ENCODE measurements around the gene CTH. TPM values are rescaled to one million over a fixed set of nuclear protein-coding genes. Genes with fewer than 3 reads are reported as not detected.

The CTH gene
- total and polyA plus RNA-seq, 2 of the 13 experiments (the other 11 are each of a cell fraction or from before 2014, with no cell fraction given) = 8.7 to 19.7 TPM

GRCh38 chr1:70411360-70411844 is 334 bp downstream of the CTH start (continued):
- TF ChIP-seq ZNF691 (CRISPR knock-in tag; IDR thresholded peaks at IDR 0.05; ENCODE audit: borderline replicate concordance, low read depth) (0 out of 2 replicates have a peak, but pooled peaks have one; percentile 21), ZNF615 (CRISPR knock-in tag; IDR thresholded peaks at IDR 0.05; ENCODE audit: borderline replicate concordance) (no peak), RBAK (CRISPR knock-in tag; IDR thresholded peaks at IDR 0.05) (no peak), MAX (IDR thresholded peaks at IDR 0.05) (0 out of 2 replicates have a peak, but pooled peaks have one; percentile 9), EHMT2 (IDR thresholded peaks at IDR 0.05; ENCODE audit: borderline replicate concordance, low read depth, low read length) (no peak), DMAP1 (CRISPR knock-in tag; IDR thresholded peaks at IDR 0.05) (0 out of 2 replicates have a peak, but pooled peaks have one; percentile 40), UBTF (CRISPR knock-in tag; IDR thresholded peaks at IDR 0.05) (0 out of 2 replicates have a peak, but pooled peaks have one; percentile 37), CTCF (CRISPR knock-in tag; IDR thresholded peaks at IDR 0.05) (0 out of 2 replicates have a peak, but pooled peaks have one; percentile 16), THAP7 (CRISPR knock-in tag; IDR thresholded peaks at IDR 0.05) (0 out of 2 replicates have a peak, but pooled peaks have one; percentile 19)
- TF ChIP-seq, protein P1, sequence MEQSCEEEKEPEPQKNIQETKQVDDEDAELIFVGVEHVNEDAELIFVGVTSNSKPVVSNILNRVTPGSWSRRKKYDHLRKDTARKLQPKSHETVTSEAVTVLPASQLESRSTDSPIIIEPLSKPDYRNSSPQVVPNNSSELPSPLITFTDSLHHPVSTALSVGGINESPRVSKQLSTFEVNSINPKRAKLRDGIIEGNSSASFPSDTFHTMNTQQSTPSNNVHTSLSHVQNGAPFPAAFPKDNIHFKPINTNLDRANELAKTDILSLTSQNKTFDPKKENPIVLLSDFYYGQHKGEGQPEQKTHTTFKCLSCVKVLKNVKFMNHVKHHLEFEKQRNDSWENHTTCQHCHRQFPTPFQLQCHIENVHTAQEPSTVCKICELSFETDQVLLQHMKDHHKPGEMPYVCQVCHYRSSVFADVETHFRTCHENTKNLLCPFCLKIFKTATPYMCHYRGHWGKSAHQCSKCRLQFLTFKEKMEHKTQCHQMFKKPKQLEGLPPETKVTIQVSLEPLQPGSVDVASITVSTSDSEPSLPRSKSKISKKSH (CRISPR knock-in tag; IDR thresholded peaks at IDR 0.05; ENCODE audit: borderline replicate concordance) = peak; percentile 5; the same call in 1 of the 2 replicates
- TF ChIP-seq, protein P2, sequence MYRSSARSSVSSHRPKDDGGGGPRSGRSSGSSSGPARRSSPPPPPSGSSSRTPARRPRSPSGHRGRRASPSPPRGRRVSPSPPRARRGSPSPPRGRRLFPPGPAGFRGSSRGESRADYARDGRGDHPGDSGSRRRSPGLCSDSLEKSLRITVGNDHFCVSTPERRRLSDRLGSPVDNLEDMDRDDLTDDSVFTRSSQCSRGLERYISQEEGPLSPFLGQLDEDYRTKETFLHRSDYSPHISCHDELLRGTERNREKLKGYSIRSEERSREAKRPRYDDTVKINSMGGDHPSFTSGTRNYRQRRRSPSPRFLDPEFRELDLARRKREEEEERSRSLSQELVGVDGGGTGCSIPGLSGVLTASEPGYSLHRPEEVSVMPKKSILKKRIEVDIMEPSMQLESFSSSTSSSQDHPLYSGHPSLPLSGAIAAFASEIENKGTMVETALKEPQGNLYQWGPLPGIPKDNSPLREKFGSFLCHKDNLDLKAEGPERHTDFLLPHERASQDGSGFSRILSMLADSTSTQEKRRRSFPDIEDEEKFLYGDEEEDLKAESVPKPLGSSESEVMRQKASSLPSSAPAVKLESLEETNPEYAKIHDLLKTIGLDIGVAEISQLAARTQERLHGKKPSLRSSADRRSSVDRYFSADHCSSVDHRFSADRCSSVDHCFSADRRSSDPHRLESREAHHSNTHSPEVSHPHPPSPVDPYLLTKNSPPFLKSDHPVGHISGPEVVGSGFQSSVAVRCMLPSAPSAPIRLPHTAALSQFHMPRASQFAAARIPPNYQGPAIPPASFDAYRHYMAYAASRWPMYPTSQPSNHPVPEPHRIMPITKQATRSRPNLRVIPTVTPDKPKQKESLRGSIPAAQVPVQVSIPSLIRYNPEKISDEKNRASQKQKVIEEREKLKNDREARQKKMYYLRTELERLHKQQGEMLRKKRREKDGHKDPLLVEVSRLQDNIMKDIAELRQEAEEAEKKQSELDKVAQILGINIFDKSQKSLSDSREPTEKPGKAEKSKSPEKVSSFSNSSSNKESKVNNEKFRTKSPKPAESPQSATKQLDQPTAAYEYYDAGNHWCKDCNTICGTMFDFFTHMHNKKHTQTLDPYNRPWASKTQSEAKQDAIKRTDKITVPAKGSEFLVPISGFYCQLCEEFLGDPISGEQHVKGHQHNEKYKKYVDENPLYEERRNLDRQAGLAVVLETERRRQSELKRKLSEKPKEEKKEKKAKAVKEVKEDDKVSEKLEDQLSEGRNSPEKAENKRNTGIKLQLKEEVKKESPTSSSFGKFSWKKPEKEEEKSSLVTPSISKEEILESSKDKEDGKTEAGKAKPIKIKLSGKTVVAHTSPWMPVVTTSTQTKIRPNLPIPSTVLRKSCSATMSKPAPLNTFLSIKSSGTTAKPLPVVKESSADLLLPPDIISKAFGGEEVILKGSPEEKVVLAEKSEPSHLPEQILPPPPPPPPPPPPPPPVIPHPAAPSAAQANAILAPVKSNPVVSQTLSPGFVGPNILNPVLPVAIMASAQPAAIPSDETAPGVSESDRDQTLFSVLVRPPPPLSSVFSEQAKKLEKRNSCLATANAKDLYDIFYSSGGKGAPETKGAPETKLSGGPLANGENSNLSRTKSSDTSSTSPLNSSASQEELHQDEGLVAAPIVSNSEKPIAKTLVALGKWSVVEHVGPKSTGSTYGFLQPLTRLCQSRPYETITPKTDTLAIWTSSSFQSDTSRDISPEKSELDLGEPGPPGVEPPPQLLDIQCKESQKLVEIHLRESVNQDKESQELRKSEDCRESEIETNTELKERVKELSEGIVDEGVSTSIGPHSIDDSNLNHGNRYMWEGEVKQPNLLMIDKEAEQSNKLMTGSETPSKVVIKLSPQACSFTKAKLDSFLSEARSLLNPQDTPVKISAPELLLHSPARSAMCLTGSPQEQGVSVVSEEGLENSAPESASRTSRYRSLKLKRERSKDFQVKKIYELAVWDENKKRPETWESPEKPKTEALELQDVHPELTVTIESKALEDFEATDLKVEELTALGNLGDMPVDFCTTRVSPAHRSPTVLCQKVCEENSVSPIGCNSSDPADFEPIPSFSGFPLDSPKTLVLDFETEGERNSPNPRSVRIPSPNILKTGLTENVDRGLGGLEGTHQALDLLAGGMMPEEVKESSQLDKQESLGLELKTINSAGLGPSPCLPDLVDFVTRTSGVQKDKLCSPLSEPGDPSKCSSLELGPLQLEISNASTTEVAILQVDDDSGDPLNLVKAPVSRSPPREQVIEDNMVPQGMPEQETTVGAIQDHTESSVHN (CRISPR knock-in tag; IDR thresholded peaks at IDR 0.05) = 0 out of 2 replicates have a peak, but pooled peaks have one; percentile 24

All from HepG2 (cell line).